GM21423 (cell line): ENCODE measurements around the gene ACTG2.
"Not testable (repeated sequence)": the region's sequence is repeated elsewhere in the genome, so short reads cannot be mapped to it uniquely, and the experiment has no call there.

Experiments used
- ATAC-seq: cut with Tn5 transposase; IDR thresholded peaks from one replicate; pipeline ENCODE4 v1.9.1; 2021; ENCODE audit warnings: mild to moderate bottlenecking, moderate library complexity; ENCODE audit not compliant: unreplicated experiment

ACTG2 gene

DNA sequence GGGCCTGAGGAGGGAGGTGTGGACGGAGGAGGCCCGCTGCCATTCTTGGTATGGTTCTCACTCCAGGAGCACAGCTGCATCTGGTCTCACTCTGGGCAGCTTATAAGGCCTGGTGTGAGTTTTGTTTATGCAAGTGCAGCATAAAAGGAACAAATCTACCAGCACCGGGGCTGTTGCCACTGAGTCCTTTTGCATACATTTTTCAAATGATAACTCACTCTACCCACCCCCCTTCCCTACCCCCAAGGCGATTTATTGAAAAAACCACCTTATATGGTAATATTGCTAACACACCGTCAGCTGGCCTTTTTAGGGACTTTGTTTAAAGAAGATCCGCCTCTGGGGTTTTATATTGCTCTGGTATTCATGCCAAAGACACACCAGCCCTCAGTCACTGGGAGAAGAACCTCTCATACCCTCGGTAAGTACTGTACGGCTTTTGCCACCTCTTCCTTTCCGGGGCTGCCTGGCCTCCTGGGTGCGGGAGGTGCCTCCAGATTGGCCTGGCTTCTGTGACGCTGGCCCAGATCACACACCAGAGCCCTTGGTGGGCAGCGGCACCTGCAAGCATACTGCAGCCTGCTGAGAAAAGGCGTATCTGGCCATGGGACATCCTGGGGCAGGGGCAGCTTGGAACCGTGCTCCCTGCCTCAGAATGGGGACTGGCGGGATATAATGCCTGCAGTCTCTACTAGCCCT, at the start of gene ACTG2:
Gene ACTG2 (plus strand): TSS at position 378 of the 699 bp plus-strand sequence. CDS start 8,304 bp downstream, outside the sequence.
- ATAC-seq: no peak

DNA sequence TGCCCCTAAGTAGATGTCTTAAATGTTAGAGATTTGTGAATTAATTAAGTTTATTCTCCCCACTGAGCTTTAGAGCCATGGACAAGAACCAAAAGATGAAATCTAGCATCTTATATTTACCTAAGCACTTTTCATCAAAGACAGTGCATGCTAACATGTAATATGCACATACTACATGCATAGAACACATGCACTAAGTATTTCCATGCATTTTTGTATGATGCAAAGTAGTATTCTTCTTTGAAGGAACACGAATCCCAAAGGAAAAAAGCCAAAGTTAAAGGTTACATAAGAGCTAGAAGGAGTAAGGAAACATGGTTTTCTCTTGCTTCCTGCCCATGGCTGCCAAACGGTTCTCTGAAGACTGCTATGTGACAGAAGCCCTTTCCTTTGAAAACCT, 48.7 kb upstream of the ACTG2 start:
- ATAC-seq: no peak

DNA sequence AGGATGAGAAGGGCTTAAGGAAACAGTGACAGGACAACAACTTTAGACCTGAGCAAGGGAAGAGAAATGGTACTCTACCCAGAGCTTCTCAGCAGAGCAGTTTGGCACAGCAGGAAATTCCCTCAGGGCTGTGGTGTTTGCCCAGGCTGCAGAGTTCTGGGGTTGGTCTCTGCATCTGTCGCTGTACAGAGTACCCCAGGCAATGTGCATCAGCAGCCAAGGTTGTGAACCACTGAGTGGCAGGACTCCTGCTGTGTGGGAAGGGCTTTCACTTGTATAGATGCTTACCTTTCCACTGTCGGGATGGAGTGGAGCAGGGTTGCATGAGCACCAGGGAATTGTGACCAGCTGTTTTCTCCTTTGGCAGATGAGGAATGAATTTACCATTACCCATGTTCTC, 42.8 kb upstream of the ACTG2 start:
- no peak for ATAC-seq

DNA sequence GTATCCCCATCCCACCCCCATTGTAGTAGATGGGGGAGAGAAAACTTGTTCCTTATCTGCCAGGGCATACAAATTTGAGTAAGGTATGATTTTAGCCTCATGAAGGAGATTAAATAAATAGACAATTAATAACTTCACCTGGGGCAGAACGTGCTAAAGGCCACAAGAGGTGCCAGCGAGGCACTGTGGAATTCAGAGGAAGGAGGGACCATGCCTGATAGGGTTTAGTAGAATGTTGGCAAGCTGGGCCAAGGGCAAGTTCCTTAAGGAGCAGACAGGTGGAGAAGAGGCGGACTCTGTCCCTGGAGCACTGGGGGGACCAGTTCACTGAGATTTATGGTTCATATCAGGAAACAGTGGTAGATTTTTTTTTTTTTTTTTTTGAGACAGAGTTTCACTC, 41.5 kb upstream of the ACTG2 start:
- ATAC-seq: no peak

- ATAC-seq: no peak
Measured at GRCh38 chr2:73852020-73852419, 40.8 kb upstream of the ACTG2 start.

DNA sequence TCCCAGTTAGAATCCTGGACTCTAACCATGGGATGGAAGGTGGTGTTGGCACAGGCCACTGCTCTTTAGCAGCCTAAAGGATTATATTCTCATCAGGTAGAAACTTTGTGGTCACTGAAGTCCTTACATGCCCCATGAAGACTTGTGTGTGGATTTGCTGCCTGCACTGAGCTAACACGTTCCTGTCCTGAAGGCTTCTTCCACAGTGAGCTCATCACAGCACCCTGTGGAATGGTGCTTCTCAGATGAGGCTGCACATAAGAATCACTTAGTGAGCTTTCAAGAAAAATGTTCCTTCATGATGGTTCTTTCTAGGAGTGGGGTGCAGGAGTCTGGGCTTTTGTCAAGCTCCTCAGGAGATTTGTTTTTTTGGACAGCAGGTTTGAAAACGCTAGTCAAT, 37.3 kb upstream of the ACTG2 start:
- no peak for ATAC-seq

DNA sequence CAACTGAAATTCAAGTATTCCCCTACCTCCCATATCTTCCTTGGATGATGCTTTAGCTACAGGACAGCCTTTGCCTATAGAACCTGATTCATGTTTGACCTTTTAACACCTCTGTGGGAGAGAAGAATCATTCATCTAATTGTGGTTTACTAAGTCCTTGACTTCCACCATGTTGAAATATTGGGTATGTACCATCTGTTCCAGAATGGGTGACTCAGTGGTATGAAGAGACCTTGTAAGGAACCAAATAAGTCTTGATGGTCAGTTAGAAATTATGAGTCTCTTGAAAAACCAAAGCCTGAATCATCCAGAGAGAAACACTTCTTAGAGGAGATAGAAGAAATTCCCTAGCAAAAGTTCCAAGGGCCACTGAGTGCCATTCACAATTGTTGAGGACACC, 36.6 kb upstream of the ACTG2 start:
- ATAC-seq: no peak

DNA sequence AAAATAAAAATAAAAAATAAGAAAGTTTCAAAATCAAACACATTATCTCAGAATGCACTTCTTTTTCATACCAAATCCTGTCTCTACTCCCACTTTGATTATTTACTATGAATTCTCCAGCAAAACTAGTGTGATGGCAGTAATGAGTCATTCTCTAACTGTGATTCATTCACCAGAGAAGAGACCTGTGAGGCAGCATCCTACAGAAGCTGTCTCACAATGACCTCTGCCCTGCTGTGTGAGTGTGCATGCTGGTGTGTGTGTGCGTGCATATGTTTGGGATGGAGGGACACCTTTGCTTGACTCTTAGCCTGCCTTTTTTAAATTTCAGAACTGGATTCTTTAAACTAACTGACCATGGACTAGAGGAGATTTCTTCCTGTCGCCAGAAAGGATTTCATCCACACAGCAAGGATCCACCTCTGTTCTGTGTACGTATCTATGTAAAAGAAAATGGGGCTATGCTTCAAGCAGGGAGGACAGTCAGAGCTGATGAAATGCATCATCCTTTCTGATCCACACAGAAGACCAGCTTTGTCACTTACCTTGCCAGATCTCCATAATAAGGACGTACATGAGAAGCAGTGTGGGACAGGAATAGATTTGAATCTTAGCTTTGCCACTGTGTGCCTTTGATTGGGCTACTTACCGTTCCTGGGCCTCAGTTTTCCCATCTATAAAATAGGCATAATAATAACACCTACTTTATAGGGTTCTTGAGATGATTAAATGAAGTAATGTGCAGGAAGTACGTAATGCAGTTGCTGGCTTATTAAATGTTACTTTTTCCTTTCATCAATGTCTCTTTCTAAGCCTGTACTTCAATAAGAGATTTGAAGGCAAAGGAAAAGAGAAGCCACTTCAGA, 32.9 kb upstream of the ACTG2 start:
- ATAC-seq: no peak

DNA sequence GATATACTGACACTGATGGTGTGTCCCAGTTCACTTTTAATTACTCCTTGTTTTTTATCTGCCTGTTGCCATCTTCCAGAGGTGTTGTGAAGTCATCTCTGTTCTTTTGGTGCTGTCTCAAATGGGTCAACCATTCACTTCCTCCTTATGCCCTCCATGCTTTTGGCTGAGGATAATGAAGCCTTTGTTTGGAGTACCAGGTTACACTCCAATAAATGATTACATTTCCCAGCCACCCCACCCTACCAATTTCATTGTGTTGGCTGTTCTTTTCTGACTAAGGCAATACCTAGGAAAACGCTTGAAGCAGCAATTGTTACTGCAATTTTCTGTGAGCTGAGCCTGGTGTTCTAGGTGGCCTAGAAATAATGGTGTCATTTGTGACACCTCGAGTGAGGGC, 29.8 kb upstream of the ACTG2 start:
- ATAC-seq: no peak

GRCh38 chr2:73868204-73868978, 24.4 kb upstream of the ACTG2 start:
- no peak for ATAC-seq

GRCh38 chr2:73870084-73870483, 22.7 kb upstream of the ACTG2 start:
- ATAC-seq: no peak

GRCh38 chr2:73877071-73877802, 15.6 kb upstream of the ACTG2 start:
- peak; percentile 56 for ATAC-seq

DNA sequence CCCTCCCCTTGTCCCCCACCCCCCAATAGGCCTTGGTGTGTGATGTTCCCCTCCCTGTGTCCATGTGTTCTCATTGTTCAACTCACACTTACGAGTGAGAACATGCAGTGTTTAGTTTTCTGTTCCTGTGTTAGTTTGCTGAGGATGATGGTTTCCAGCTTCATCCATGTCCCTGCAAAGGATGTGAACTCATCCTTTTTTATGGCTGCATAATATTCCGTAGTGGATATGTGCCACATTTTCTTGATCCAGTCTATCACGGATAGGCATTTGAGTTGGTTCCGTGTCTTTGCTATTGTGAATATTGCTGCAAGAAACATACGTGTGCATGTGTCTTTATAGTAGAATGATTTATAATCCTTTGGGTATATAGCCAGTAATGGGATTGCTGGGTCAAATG, 14.8 kb upstream of the ACTG2 start:
- ATAC-seq: not testable (repeated sequence)

DNA sequence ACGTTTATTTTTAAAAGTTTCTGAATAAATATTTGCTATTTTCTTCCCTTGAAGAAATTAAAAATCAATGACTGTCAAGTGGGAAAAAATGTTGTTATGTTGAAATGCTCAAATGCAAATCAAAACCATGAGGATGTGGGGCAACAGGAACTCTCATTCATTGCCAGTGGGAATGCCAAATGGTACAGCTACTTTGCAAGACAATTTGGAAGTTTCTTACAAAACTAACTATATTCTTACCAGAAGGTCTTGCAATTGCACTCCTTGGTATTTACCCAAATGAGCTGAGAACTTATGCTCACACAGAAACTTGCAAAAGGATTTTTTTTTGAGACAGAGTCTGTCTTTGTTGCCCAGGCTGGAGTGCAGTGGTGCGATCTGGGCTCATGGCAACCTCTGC, 7.4 kb upstream of the ACTG2 start:
- no peak for ATAC-seq

- ATAC-seq: no peak
Measured at GRCh38 chr2:73886357-73886756, 6.5 kb upstream of the ACTG2 start.

GRCh38 chr2:73887596-73888353, 5.0 kb upstream of the ACTG2 start:
- ATAC-seq: not testable (repeated sequence)

DNA sequence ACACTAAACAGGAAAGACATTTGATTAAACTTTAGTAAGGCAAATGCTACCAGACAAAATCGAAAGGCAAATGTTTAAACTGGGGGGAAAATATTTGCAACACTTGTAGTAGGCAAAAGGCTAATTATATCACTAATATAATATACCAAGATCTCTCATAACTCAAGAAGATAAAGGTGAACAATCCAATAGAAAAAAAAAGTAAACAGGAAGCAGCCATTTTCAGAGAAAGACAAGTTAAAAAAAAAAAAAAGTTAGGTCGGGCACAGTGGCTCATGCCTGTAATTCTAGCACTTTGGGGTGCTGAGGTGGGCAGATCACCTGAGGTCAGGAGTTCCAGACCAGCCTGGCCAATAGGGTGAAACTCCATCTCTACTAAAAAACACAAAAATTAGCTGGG, 4.4 kb upstream of the ACTG2 start:
- no peak for ATAC-seq

GRCh38 chr2:73889206-73889605, 3.6 kb upstream of the ACTG2 start:
- no peak for ATAC-seq

DNA sequence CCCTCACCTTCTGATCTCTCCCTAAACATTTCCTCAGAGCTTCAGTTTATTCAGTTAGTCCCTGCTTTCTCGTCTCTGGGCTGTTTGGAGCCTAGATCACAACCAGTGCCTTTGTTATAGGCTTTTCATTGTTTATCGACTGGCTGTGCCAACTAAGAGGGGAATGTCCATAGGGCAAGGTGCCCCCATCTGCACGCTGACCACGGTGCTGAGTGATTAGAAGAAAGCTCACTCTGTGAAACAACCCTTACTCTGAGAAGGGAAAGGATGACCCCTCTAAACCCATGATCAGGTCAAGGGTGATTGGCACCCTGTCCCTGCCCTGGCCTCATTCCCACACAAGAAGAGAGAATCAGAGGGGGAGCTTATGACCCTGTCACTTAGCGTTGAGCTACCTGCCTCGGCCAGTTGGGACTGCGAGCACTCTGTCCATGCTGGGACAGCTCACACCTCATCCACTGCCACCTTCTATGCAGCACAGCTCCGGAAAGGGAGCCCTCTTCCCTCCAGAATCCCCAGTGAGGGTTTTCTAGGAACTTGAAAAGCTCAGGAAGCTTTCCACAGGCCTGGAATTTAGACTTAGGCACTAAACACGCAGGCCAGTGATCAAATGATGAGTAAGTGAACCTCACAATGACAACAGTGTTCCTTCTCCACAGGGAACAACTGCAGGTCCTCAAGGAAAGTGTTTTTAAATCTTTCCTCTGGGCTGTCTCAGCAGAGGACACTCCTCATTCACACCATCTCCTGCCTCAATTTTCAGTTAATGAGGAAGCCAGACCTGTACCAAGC, 2.3 kb upstream of the ACTG2 start:
- no peak for ATAC-seq
